Osteocyte (in vitro differentiated cells): Measurements from ENCODE around the gene ASTN2. TPM values are rescaled to one million over a fixed set of nuclear protein-coding genes. Genes with fewer than 3 reads are reported as not detected.

Experiments used
- DNase-seq: peaks from one replicate; pipeline ENCODE4 v3.0.0; 2021; ENCODE audit warnings: mixed read lengths; ENCODE audit not compliant: unreplicated experiment; ENCODE audit errors: extremely low spot score
- H3K27ac Mint-ChIP-seq: one replicate; pipeline ENCODE4 v1.8.0; 2021; ENCODE audit warnings: mild to moderate bottlenecking, mixed read lengths; ENCODE audit not compliant: unreplicated experiment
- H3K27me3 Mint-ChIP-seq: one replicate; pipeline ENCODE4 v1.8.0; 2021; ENCODE audit warnings: mixed read lengths; ENCODE audit not compliant: unreplicated experiment
- H3K36me3 Mint-ChIP-seq: one replicate; pipeline ENCODE4 v1.8.0; 2021; ENCODE audit warnings: mixed read lengths; ENCODE audit not compliant: unreplicated experiment
- H3K4me1 Mint-ChIP-seq: one replicate; pipeline ENCODE4 v1.8.0; 2021; ENCODE audit warnings: mixed read lengths; ENCODE audit not compliant: unreplicated experiment
- H3K4me3 Mint-ChIP-seq: one replicate; pipeline ENCODE4 v1.8.0; 2021; ENCODE audit warnings: mild to moderate bottlenecking, moderate library complexity, mixed read lengths; ENCODE audit not compliant: unreplicated experiment
- H3K9me3 Mint-ChIP-seq: one replicate; pipeline ENCODE4 v1.8.0; 2021; ENCODE audit warnings: mixed read lengths; ENCODE audit not compliant: unreplicated experiment
- total RNA-seq: library from RNA; stranded (reverse); gene quantifications from 2 replicates; pipeline ENCODE4 v1.2.1, GENCODE V29; 2021
- TF ChIP-seq, protein P1 (sequence below): fragments of 200-600 bp; sonication (generic); IDR thresholded peaks from 2 replicates; pipeline ENCODE4 v1.5.0; 2021; ENCODE audit warnings: antibody characterized with exemption, mild to moderate bottlenecking, moderate library complexity

Gene ASTN2
- total RNA-seq, 1 donor from 2014 or later, result 2.3 TPM

DNA sequence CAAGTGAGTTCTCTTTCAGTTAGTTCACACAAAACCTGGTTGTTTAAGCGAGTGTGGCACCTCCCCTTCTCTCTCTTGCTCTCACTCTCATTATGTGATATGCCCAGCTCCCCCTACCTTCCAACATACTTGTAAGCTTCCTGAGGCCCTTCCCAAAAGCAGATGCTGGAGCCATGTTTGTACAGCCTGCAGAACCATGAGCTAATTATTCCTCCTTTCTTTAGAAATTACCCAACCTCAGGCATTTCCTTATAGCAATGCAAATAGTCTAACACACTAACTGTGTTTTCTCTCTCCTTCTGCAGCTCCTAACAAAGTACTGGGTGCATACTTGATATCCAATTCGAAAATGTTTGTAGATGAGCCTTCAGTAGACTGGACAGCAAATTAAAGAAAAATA is 665.1 kb downstream of the ASTN2 start:
- no peak overlapping the region for H3K27ac Mint-ChIP-seq
- H3K4me3 Mint-ChIP-seq, result no peak overlapping the region
- TF ChIP-seq, protein P1, sequence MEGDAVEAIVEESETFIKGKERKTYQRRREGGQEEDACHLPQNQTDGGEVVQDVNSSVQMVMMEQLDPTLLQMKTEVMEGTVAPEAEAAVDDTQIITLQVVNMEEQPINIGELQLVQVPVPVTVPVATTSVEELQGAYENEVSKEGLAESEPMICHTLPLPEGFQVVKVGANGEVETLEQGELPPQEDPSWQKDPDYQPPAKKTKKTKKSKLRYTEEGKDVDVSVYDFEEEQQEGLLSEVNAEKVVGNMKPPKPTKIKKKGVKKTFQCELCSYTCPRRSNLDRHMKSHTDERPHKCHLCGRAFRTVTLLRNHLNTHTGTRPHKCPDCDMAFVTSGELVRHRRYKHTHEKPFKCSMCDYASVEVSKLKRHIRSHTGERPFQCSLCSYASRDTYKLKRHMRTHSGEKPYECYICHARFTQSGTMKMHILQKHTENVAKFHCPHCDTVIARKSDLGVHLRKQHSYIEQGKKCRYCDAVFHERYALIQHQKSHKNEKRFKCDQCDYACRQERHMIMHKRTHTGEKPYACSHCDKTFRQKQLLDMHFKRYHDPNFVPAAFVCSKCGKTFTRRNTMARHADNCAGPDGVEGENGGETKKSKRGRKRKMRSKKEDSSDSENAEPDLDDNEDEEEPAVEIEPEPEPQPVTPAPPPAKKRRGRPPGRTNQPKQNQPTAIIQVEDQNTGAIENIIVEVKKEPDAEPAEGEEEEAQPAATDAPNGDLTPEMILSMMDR, result no peak
- H3K36me3 Mint-ChIP-seq, result no peaks in the 10 kb centered on the region
- H3K27me3 Mint-ChIP-seq, result peaks cover 57% of the 10 kb centered on the region
- DNase-seq, result no peak
- no peaks in the 10 kb centered on the region for H3K9me3 Mint-ChIP-seq
- no peaks in the 10 kb centered on the region for H3K4me1 Mint-ChIP-seq

GRCh38 chr9:116749176-116749575 is 665.7 kb downstream of the ASTN2 start:
- H3K36me3 Mint-ChIP-seq, result no peaks in the 10 kb centered on the region
- DNase-seq, result no peak
- peaks cover 63% of the 10 kb centered on the region for H3K27me3 Mint-ChIP-seq
- H3K27ac Mint-ChIP-seq, result no peak overlapping the region
- no peaks in the 10 kb centered on the region for H3K9me3 Mint-ChIP-seq
- no peak overlapping the region for H3K4me3 Mint-ChIP-seq
- TF ChIP-seq, protein P1, result no peak
- H3K4me1 Mint-ChIP-seq, result no peaks in the 10 kb centered on the region

GRCh38 chr9:116741742-116742141 is 673.1 kb downstream of the ASTN2 start:
- H3K36me3 Mint-ChIP-seq, result no peaks in the 10 kb centered on the region
- no peaks in the 10 kb centered on the region for H3K9me3 Mint-ChIP-seq
- H3K27ac Mint-ChIP-seq, result no peak overlapping the region
- H3K4me1 Mint-ChIP-seq, result peaks cover 4% of the 10 kb centered on the region
- no peak overlapping the region for H3K4me3 Mint-ChIP-seq
- TF ChIP-seq, protein P1, result no peak
- H3K27me3 Mint-ChIP-seq, result peaks cover 64% of the 10 kb centered on the region
- no peak for DNase-seq

DNA sequence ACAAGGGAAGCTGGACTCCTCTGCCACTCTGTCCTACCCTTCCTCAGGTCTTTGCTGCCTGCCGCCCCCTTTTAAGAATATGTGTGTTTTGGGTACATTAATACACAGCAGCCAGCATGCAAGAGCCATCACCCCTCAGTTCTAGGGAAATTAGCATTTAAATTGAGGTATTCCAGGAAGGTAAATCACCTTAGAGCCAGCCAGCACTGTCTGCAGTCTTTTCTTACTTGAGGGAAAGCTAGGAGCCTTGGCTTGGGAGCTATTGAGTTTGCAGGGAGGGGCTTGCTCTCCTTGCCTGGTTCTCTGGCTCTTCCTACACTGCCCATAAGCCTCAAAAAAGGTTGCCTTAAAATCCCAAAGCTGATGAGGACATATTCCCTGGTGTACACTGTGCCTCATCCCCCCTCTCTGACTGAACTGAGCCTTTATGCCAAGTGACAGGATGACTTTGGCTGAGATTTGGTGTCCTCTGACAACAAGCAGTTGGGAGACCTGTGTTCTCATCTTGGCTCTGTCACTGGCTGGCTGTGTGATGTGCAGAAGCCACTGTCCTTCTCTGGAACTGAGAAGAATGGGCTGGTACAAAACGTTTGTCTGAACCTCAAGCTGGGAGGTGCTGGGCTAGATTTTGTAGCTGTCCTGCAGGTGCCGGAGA is 673.6 kb downstream of the ASTN2 start:
- Mint-ChIP-seq H3K4me1 (peaks cover 5% of the 10 kb centered on the region), H3K27ac (no peak overlapping the region), H3K4me3 (no peak overlapping the region), H3K36me3 (no peaks in the 10 kb centered on the region), H3K9me3 (no peaks in the 10 kb centered on the region), H3K27me3 (peaks cover 60% of the 10 kb centered on the region)
- TF ChIP-seq, protein P1, result no peak
- no peak for DNase-seq

GRCh38 chr9:116737152-116737546 is 677.7 kb downstream of the ASTN2 start:
- Mint-ChIP-seq H3K36me3 (no peaks in the 10 kb centered on the region), H3K27ac (no peak overlapping the region), H3K9me3 (no peaks in the 10 kb centered on the region), H3K4me1 (peaks cover 9% of the 10 kb centered on the region), H3K4me3 (no peak overlapping the region), H3K27me3 (peaks cover 49% of the 10 kb centered on the region)
- DNase-seq, result peak; percentile 95
- TF ChIP-seq, protein P1, result peak; percentile 96
